Gastroesophageal sphincter (tissue), 4 donors: Measurements from ENCODE around the gene HIVEP3. TPM values are rescaled to one million over a fixed set of nuclear protein-coding genes. Genes with fewer than 3 reads are reported as not detected.

ENCODE experiments used
- ATAC-seq: fragments of 150-250 bp; one replicate; pipeline ENCODE4 v1.9.1; 2016; ENCODE audit warnings: mild to moderate bottlenecking, moderate library complexity
- H3K27ac ChIP-seq, 4 donors: fragments of 200-600 bp; sonication (generic) in 3 of 4; 1 replicate in 3 of 4; 2 replicates in 1 of 4; pipeline ENCODE4 v1.5.1; 2016 to 2019
- H3K27me3 ChIP-seq: fragments of 200-600 bp; sonication (generic); one replicate; pipeline ENCODE4 v1.5.1; 2019
- H3K36me3 ChIP-seq, 2 donors: fragments of 200-600 bp; sonication (generic); one replicate each; pipeline ENCODE4 v1.5.1; 2019; ENCODE audit warnings: control low read depth in 1 of 2
- H3K4me1 ChIP-seq, 3 donors: fragments of 200-600 bp; sonication (generic); 1 replicate in 2 of 3; 2 replicates in 1 of 3; pipeline ENCODE4 v1.5.1; 2016 to 2019; ENCODE audit warnings: control low read depth in 2 of 3
- H3K4me3 ChIP-seq, 2 donors: fragments of 200-600 bp; sonication (generic); one replicate each; pipeline ENCODE4 v1.5.1; 2019; ENCODE audit warnings: mild to moderate bottlenecking in 1 of 2, moderate library complexity in 1 of 2
- H3K9me3 ChIP-seq, 3 donors: fragments of 200-600 bp; sonication (generic); one replicate each; pipeline ENCODE4 v1.5.1; 2017 to 2019; ENCODE audit warnings: control low read depth in 2 of 3
- CTCF ChIP-seq, 4 experiments: fragments of 200-600 bp in 2 of 4; fragments of 450-650 bp in 2 of 4; sonication (generic) in 1 of 4; IDR thresholded peaks; one replicate each; pipeline ENCODE4 v1.5.1; 2017 to 2019; ENCODE audit warnings: antibody characterized with exemption in 4 of 4, mild to moderate bottlenecking in 2 of 4, moderate library complexity in 2 of 4
- EP300 ChIP-seq: sonication (generic); formaldehyde crosslinking; IDR thresholded peaks from one replicate; pipeline ENCODE4 v1.6.1; 2017; ENCODE audit warnings: antibody characterized with exemption, mild to moderate bottlenecking
- POLR2A ChIP-seq, 2 donors: fragments of 450-650 bp; IDR thresholded peaks; one replicate each; pipeline ENCODE4 v1.6.1; 2017; ENCODE audit warnings: antibody characterized with exemption in 2 of 2, mild to moderate bottlenecking in 2 of 2, moderate library complexity in 1 of 2
- POLR2AphosphoS5 ChIP-seq: sonication (generic); formaldehyde crosslinking; IDR thresholded peaks from one replicate; pipeline ENCODE4 v1.6.1; 2017; ENCODE audit warnings: antibody characterized with exemption
- WGBS, 2 donors: methylation state at CpG; one replicate each; pipeline ENCODE4 v1.1.5; 2018; ENCODE audit warnings: low coverage in 1 of 2; 5-methylcytosine and 5-hydroxymethylcytosine counted together
- total RNA-seq, 4 donors: library from RNA; depleted of rRNA; stranded (reverse); fragments of >200 nt; gene quantifications; one replicate each; pipeline ENCODE4 v1.1.0, GENCODE V29; 2016

HIVEP3 gene
- total RNA-seq, 4 donors from 2014 or later, result 1.9 to 3.8 (median 2.8) TPM

DNA sequence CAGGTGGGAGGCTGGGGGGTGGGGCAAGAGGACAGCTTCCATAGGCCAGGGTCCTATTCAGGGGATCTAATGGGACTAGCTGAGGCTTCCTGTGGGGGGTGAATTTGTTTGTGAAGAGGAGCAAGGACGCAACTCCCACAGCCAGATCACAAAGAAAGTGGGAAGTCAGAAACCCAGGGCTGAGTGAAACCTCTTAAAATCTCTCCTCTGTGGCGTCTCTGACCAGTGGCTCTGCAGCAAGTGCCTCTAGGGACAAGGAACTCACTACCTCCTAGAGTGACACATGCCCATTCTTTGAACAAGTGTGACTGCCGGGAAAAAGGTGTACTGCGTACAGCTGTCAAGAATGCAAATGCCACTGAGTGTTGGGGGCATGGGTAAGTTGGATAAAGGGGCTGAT is 187.9 kb downstream of the HIVEP3 start:
- no peaks in the 10 kb centered on the region for H3K9me3 ChIP-seq
- ATAC-seq, result no peak
- no peak for TF ChIP-seq POLR2AphosphoS5

DNA sequence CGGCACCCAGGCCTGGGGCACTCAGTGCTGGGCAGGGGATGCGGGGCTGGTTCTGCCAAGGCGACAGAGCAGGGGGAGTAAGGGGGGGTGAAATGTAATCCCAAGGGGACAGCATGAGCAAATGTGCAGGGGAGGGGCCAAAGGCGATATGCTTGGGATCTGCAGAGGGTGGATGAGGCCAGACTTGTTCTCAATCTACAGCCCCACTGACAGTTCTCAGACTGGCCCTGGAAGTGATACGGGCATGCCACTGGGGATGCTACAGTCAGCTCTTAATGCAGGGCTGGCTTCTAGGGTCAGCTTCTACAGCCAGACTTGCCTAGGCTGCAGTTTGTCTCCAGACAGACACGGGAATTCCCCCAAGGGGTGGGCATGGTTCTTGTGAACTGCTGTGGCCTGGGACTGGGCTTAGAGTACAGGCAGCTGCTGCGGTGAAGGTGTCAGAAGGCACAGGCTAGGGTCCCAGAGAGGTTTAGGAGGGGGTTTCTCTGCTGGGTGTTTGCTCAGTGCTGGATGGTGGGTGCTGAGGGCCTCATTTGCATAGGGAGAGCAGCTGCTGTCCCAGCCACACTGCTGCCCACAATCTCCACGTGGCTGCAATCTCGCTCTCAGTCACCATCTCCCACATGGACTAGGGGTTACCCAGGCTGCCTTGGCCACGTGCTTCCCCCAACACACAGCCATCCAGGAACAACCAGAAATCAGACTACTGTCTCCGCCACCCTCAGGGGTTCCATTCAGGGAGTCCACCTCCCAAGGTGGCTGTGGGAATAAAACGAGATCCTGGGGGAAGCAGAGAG is 190.1 kb downstream of the HIVEP3 start:
- Histone ChIP-seq H3K4me1 (peaks cover 0 to 29% (median 0%) of the 10 kb centered on the region in 3 donors), H3K9me3 (no peaks in the 10 kb centered on the region), H3K36me3 (no peaks in the 10 kb centered on the region), H3K27me3 (no peaks in the 10 kb centered on the region), H3K4me3 (no peak overlapping the region), H3K27ac (no peak overlapping the region)
- TF ChIP-seq POLR2A (IDR thresholded peaks at IDR 0.05) (no peak), EP300 (no peak), POLR2AphosphoS5 (no peak), CTCF (IDR thresholded peaks at IDR 0.05) (no peak)
- 58 to 80% methylated on average over 1 to 9 of the region's 12 CpGs for WGBS, 2 donors
- ATAC-seq, result no peak

More for the DNA sequence above, 187.9 kb downstream of the HIVEP3 start:
- H3K4me1 ChIP-seq, result peaks cover 0 to 18% (median 0%) of the 10 kb centered on the region in 3 donors
- H3K36me3 ChIP-seq, result no peaks in the 10 kb centered on the region
- no peaks in the 10 kb centered on the region for H3K27me3 ChIP-seq
- H3K27ac ChIP-seq, result no peak overlapping the region
- 60% methylated on average over 1 of the region's 4 CpGs; no CpG with 5 or more reads in 1 of the 2 donors for WGBS, 2 donors
- H3K4me3 ChIP-seq, result no peak overlapping the region

GRCh38 chr1:41727749-41728115 is 191.0 kb downstream of the HIVEP3 start:
- Histone ChIP-seq H3K27me3 (no peaks in the 10 kb centered on the region), H3K4me1 (peaks cover 0 to 29% (median 0%) of the 10 kb centered on the region in 3 donors), H3K27ac (no peak overlapping the region), H3K4me3 (no peak overlapping the region), H3K9me3 (no peaks in the 10 kb centered on the region), H3K36me3 (no peaks in the 10 kb centered on the region)
- ATAC-seq, result no peak
- WGBS, 2 donors, result 80% methylated on average over 1 of the region's 4 CpGs
- no peak for TF ChIP-seq EP300
- no peak for TF ChIP-seq POLR2A (IDR thresholded peaks at IDR 0.05)
- TF ChIP-seq POLR2AphosphoS5, result no peak
- no peak for TF ChIP-seq CTCF (IDR thresholded peaks at IDR 0.05)

DNA sequence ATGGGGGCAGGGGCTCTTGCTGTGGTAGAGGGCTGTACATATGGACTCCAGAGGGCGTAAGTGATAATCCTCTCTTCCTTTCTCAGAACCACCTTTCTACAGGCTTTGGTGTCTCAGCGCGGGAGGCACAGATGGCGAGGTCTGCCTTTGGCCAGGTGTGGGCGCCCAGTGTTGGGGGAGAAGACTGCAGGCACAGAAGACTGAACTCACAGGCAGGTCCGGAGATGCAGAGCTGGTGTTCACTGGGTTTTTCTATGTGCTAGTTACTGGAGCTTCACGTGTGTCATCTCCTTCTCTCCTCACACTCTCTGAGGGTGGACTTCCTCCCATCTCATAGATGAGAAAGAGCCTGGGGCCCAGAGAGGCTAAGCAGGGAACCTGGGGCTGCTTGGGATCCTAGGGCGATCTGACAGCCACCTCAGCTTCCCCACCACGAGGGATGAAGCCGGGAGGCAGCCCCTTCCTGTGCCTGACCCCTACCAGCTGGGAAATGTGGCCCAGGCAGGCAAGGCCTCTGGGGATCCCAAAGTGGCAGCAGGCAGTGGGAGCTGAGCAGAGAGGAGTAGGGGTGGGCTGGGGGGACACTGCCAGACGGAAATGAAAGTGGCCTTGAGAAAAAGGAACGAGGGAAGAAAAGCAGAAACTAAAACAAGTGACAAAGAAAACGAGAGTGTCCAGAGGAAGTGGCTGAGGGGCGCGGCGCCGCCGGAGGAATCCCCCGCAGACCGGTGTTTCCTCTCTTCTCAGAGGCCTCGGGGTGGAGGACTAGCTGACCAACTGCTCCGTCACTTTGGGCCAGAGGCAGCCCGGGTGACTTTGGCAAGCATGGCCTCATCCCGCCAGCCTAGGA is 191.6 kb downstream of the HIVEP3 start:
- TF ChIP-seq EP300, result no peak
- no peak for TF ChIP-seq CTCF (IDR thresholded peaks at IDR 0.05)
- no peak for TF ChIP-seq POLR2AphosphoS5
- no peak for TF ChIP-seq POLR2A (IDR thresholded peaks at IDR 0.05)
- ATAC-seq, result peak; percentile 65
- H3K4me3 ChIP-seq, result no peak overlapping the region
- peaks cover 0 to 29% (median 0%) of the 10 kb centered on the region in 3 donors for H3K4me1 ChIP-seq
- peak overlapping the region in 1 of 4 donors; percentile 47 for H3K27ac ChIP-seq
- no peaks in the 10 kb centered on the region for H3K36me3 ChIP-seq
- no peaks in the 10 kb centered on the region for H3K9me3 ChIP-seq
- H3K27me3 ChIP-seq, result no peaks in the 10 kb centered on the region
- WGBS, 2 donors, result 61 to 78% methylated on average over 3 to 17 of the region's 24 CpGs

GRCh38 chr1:41726292-41726691 is 192.4 kb downstream of the HIVEP3 start:
- Histone ChIP-seq H3K4me1 (peaks cover 0 to 29% (median 0%) of the 10 kb centered on the region in 3 donors), H3K9me3 (no peaks in the 10 kb centered on the region), H3K27me3 (no peaks in the 10 kb centered on the region), H3K36me3 (no peaks in the 10 kb centered on the region), H3K27ac (no peak overlapping the region), H3K4me3 (no peak overlapping the region)
- TF ChIP-seq POLR2A (IDR thresholded peaks at IDR 0.05) (no peak), CTCF (IDR thresholded peaks at IDR 0.05) (no peak), EP300 (no peak), POLR2AphosphoS5 (no peak)
- ATAC-seq, result no peak
- 84% methylated on average over 3 of the region's 4 CpGs; no CpG with 5 or more reads in 1 of the 2 donors for WGBS, 2 donors
